Inflammatory macrophage (primary cell): ENCODE data around the gene SDK1.
"Not testable (repeated sequence)": the region's sequence is repeated elsewhere in the genome, so short reads cannot be mapped to it uniquely, and the experiment has no call there.

Experiments used
- DNase-seq, 2 donors: peaks; one replicate each; pipeline ENCODE4 v3.0.0-alpha.2; 2020 to 2022

The SDK1 gene

GRCh38 chr7:4288791-4289394, 987.8 kb downstream of the SDK1 start:
- DNase-seq, result peak in 1 of 2 donors; percentile 30

DNA sequence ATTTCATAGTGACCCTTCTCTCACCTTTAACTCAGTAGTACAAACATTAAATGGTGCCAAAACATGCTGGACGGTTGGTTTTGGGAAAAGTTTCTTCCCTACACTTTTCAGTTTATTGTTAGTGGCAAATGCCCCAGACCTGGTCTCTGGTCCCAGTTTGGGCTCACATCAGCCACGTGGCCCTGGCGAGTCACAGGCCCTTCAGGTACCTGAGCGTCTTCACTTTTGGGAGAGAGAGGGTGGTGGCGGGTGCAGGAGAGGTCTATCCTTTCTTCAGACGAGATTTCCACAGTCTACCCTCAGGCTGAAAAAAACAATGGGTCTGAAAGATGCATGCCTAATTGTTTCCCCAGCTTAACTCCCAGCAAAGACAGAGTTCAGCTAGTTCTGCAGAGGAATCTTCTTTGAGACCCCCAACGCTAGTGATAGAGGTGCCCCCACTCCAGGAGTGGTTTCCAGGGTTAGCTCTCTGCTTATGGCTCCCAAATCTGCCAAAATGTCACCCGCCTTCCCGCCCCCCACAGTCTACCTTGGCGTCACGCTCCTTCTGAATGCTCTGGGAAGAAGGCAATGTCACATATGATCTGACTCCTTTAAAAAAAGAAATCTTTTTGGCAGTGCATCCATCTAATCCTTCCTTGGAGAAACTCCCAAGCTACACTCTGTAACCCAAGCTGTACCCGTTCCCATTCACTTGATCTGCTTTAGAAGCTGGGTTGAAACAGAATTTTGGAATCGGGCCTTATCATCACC, 996.3 kb downstream of the SDK1 start:
- DNase-seq, result no peak

- no peak for DNase-seq
Observed at GRCh38 chr7:4297918-4298219, 996.8 kb downstream of the SDK1 start.

DNA sequence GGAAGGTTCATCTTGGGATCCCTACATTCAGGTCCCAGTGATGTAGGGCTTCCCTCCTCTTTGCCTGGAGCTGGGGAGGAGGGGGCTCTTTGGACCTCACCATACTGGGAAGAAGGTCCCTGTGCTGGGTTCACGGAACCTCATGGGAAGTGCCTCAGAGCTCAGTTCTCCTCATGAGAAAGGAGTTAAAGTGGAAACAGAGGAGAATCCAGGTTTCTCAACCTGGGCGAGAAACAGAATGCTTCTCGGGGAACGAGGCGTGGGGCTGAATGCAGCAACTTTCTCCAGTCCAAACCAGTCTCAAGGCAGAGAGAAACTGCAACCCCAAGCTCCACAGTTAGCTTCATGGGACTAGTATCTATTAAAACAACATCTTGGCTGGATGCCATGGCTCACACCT, 998.4 kb downstream of the SDK1 start:
- DNase-seq, result no peak

GRCh38 chr7:4302203-4302905, 1001.3 kb downstream of the SDK1 start:
- no peak for DNase-seq

- DNase-seq, result no peak
Observed at GRCh38 chr7:4307316-4308204, 1006.5 kb downstream of the SDK1 start.

DNA sequence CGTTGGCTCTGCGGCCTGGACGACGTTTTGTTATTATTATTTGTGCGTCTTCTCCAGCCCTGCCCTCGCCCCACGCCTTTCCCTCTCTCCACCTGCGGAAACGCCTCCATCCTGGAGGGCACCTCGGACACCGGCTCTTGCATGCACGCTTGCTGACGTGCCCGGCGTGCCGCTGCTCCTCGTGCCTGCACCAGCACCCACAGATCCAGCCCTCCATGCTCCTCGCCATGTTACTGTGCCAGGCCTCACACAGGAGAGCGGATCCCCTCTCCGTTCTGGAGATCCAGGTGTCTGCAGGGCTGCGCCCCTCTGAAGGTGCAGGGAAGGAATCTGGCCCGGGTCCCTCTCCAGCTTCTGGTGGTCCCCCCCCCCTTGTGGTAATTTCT, 1007.1 kb downstream of the SDK1 start:
- no peak for DNase-seq

DNA sequence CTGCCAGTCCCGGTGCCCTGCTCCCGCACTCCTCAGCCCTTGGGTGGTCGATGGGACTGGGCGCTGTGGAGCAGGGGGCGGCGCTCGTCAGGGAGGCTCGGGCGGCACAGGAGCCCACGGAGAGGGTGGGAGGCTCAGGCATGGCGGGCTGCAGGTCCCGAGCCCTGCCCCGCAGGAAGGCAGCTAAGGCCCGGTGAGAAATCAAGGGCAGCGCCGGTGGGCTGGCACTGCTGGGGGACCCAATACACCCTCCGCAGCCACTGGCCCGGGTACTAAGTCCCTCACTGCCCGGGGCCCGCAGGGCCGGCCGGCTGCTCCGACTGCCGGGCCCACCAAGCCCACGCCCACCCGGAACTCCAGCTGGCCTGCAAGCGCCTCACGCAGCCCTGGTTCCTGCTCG, 1012.9 kb downstream of the SDK1 start:
- DNase-seq, result not testable (repeated sequence)

DNA sequence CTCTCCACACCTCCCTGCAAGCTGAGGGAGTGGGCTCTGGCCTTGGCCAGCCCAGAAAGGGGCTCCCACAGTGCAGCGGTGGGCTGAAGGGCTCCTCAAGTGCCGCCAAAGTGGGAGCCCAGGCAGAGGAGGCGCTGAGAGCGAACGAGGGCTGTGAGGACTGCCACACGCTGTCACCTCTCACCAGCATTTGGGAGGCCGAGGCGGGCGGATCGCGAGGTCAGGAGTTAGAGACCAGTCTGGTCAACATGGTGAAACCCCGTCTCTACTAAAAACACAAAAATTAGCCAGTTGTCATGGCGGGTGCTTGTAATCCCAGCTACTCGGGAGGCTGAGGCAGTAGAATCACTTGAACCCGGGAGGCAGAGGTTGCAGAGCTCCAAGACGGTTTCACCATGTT, 1013.3 kb downstream of the SDK1 start:
- DNase-seq, result not testable (repeated sequence)
